ENCODE data around the gene L1CAM. TPM values are rescaled to one million over a fixed set of nuclear protein-coding genes. Genes with fewer than 3 reads are reported as not detected.

L1CAM gene
- total and polyA plus RNA-seq, 2 donors (not counting 1 experiment from before 2014, with no cell fraction given): 9.4 to 19.9 TPM

DNA sequence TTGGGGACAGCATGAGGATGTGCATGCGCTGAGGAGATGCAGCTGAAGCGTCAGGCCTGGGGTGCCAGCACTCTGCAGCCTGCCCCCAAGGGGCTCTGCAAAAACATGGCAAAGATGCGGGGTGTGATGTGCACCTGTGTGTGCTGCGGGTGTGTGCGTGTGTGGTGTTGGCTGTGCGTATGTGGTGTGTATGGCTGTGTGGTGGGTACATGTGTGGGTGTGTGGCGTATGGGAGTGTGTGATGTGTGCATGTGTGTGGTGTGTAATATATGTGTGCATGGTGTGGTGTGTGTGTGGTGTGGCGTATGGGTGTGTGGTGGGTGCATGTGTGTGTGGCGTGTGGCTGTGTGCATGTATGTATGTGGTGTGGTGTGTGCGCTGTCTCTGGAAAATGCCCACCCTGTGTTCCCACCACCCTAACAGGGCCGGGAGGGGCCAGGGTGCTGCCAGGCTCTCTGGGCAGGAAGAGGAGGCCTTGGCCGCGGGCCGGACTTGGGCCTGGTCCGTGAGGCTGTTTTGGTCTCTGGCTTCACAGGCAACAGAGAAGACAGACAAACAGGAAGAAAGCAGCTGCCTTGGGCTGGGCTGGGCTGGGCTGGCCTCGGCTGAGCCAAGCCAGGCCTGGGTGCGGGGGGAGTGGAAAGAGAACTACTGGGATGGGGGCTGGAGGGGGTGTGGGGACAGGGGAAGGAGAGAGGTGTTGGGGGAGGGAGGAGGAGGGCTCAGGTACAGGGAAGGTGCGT, 17.4 kb upstream of the L1CAM start:
- DNase-seq (no peak), ATAC-seq (ENCODE audit: low read depth) (no peak)
- H3K4me1 Mint-ChIP-seq: peaks cover 49% of the 10 kb centered on the region
- H3K27ac ChIP-seq (ENCODE audit: low read length in 2 of 2): peak overlapping the region in 1 of 2 donors; percentile 52
- no peaks in the 10 kb centered on the region for H3K9me3 Mint-ChIP-seq (ENCODE audit: insufficient read depth)
- peak overlapping the region; percentile 95 for H3K27ac Mint-ChIP-seq
- no peaks in the 10 kb centered on the region for H3K27me3 Mint-ChIP-seq
- no peak overlapping the region for H3K9ac ChIP-seq (ENCODE audit: low read length)
- H2AFZ ChIP-seq (ENCODE audit: insufficient read depth, low read depth, low read length, poor library complexity, severe bottlenecking): peak overlapping the region; percentile 22
- WGBS (ENCODE audit: insufficient coverage): 42% methylated on average over 11 of the region's 18 CpGs
- H3K27me3 ChIP-seq (replicated peaks in 1 of 4; ENCODE audit: control extremely low read depth in 1 of 4, control insufficient read depth in 3 of 4, insufficient read depth in 4 of 4, low read length in 3 of 4): no peaks in the 10 kb centered on the region
- H3K4me3 Mint-ChIP-seq: peak overlapping the region; percentile 73
- H3K4me2 ChIP-seq (replicated peaks; ENCODE audit: low read depth, low read length, poor library complexity, severe bottlenecking): peak overlapping the region; percentile 47
- no peaks in the 10 kb centered on the region for H3K79me2 ChIP-seq (ENCODE audit: control insufficient read depth, insufficient read depth, low read length)
- intact Hi-C loops (cut with micrococcal nuclease): no loop called here
- ChIA-PET POLR2A (interaction anchor here (0.5 to 0.9 kb wide), 2 partner anchors 7 to 21 kb away, joined by 3 to 5 read pairs; no protein-coding TSS in a partner anchor), CTCF (no interaction called here)
- peaks cover 0 to 4% of the 10 kb centered on the region in 2 experiments for H3K36me3 ChIP-seq (replicated peaks in 1 of 2; ENCODE audit: control extremely low read depth in 1 of 2, control insufficient read depth in 1 of 2, extremely low read depth in 1 of 2, insufficient read depth in 2 of 2, low read length in 1 of 2)
- H3K9me3 ChIP-seq (ENCODE audit: control extremely low read depth in 1 of 3, control insufficient read depth in 2 of 3, insufficient read depth in 1 of 3, low read length in 2 of 3): no peaks in the 10 kb centered on the region
- no peak overlapping the region for H3K4me3 ChIP-seq (ENCODE audit: control extremely low read depth in 1 of 5, extremely low read depth in 1 of 5, insufficient read depth in 1 of 5, low read depth in 2 of 5, low read length in 4 of 5)
- TF ChIP-seq, protein P1, sequence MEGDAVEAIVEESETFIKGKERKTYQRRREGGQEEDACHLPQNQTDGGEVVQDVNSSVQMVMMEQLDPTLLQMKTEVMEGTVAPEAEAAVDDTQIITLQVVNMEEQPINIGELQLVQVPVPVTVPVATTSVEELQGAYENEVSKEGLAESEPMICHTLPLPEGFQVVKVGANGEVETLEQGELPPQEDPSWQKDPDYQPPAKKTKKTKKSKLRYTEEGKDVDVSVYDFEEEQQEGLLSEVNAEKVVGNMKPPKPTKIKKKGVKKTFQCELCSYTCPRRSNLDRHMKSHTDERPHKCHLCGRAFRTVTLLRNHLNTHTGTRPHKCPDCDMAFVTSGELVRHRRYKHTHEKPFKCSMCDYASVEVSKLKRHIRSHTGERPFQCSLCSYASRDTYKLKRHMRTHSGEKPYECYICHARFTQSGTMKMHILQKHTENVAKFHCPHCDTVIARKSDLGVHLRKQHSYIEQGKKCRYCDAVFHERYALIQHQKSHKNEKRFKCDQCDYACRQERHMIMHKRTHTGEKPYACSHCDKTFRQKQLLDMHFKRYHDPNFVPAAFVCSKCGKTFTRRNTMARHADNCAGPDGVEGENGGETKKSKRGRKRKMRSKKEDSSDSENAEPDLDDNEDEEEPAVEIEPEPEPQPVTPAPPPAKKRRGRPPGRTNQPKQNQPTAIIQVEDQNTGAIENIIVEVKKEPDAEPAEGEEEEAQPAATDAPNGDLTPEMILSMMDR (IDR thresholded peaks at IDR 0.05): no peak
- TF ChIP-seq EZH2 (IDR thresholded peaks at IDR 0.05; ENCODE audit: borderline replicate concordance, insufficient read depth, low read depth, low read length, poor library complexity, severe bottlenecking): no peak
- no peaks in the 10 kb centered on the region for H4K20me1 ChIP-seq (ENCODE audit: control insufficient read depth, insufficient read depth, low read length, poor library complexity, severe bottlenecking)
- H3K4me1 ChIP-seq (ENCODE audit: control insufficient read depth in 2 of 2, insufficient read depth in 2 of 2, low read length in 2 of 2): peaks cover 45 to 48% of the 10 kb centered on the region in 2 donors

DNA sequence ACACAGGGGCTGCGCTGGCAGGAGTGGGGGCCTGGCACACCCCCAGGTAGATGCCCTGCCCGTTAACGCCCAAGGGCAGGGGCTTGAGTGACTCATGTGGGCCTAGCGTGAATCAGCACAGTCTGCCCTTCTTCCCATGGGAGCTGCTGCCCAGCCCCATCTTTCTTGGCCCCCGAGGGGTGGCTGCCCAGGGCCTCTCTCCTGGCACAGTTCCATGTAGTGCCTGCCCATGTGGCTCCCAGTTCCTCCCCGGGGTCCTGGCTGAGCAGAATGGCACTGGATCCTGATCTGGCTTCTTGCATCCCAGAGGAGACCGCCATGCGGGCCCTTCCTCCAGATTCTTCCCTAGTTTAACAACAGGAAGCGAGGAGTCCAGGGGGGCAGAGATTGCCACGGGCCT, 16.4 kb upstream of the L1CAM start:
- Histone ChIP-seq H2AFZ (ENCODE audit: insufficient read depth, low read depth, low read length, poor library complexity, severe bottlenecking) (no peak overlapping the region), H3K4me2 (replicated peaks; ENCODE audit: low read depth, low read length, poor library complexity, severe bottlenecking) (peak overlapping the region; percentile 64), H3K4me1 (ENCODE audit: control insufficient read depth in 2 of 2, insufficient read depth in 2 of 2, low read length in 2 of 2) (peaks cover 45 to 48% of the 10 kb centered on the region in 2 donors), H3K9me3 (ENCODE audit: control extremely low read depth in 1 of 3, control insufficient read depth in 2 of 3, insufficient read depth in 1 of 3, low read length in 2 of 3) (no peaks in the 10 kb centered on the region), H4K20me1 (ENCODE audit: control insufficient read depth, insufficient read depth, low read length, poor library complexity, severe bottlenecking) (no peaks in the 10 kb centered on the region), H3K79me2 (ENCODE audit: control insufficient read depth, insufficient read depth, low read length) (no peaks in the 10 kb centered on the region), H3K4me3 (ENCODE audit: control extremely low read depth in 1 of 5, extremely low read depth in 1 of 5, insufficient read depth in 1 of 5, low read depth in 2 of 5, low read length in 4 of 5) (no peak overlapping the region), H3K27me3 (replicated peaks in 1 of 4; ENCODE audit: control extremely low read depth in 1 of 4, control insufficient read depth in 3 of 4, insufficient read depth in 4 of 4, low read length in 3 of 4) (no peaks in the 10 kb centered on the region), H3K36me3 (replicated peaks in 1 of 2; ENCODE audit: control extremely low read depth in 1 of 2, control insufficient read depth in 1 of 2, extremely low read depth in 1 of 2, insufficient read depth in 2 of 2, low read length in 1 of 2) (no peaks in the 10 kb centered on the region), H3K27ac (ENCODE audit: low read length in 2 of 2) (no peak overlapping the region), H3K9ac (ENCODE audit: low read length) (no peak overlapping the region)
- intact Hi-C loops (cut with micrococcal nuclease): no loop called here
- POLR2A ChIA-PET: no interaction called here
- Mint-ChIP-seq H3K4me1 (peaks cover 49% of the 10 kb centered on the region), H3K27me3 (no peaks in the 10 kb centered on the region), H3K9me3 (ENCODE audit: insufficient read depth) (no peaks in the 10 kb centered on the region), H3K4me3 (peak overlapping the region; percentile 72), H3K27ac (no peak overlapping the region)
- WGBS (ENCODE audit: insufficient coverage): 48% methylated on average over 6 of the region's 10 CpGs
- CTCF ChIA-PET: no interaction called here
- TF ChIP-seq, protein P1 (IDR thresholded peaks at IDR 0.05): no peak
- no peak for TF ChIP-seq EZH2 (IDR thresholded peaks at IDR 0.05; ENCODE audit: borderline replicate concordance, insufficient read depth, low read depth, low read length, poor library complexity, severe bottlenecking)
- ATAC-seq (ENCODE audit: low read depth): no peak
- no peak for DNase-seq
